Ramos (cell line): ENCODE results near the gene AGPAT3.

Experiments used
- in situ Hi-C: fragments of 300-500 bp; cut with MboI; formaldehyde crosslinking; loops from one replicate; pipeline ENCODE4 v1.14.3; 2022; ENCODE audit warnings: low sequenced_read_pairs; ENCODE audit not compliant: unreplicated experiment

Gene AGPAT3

DNA sequence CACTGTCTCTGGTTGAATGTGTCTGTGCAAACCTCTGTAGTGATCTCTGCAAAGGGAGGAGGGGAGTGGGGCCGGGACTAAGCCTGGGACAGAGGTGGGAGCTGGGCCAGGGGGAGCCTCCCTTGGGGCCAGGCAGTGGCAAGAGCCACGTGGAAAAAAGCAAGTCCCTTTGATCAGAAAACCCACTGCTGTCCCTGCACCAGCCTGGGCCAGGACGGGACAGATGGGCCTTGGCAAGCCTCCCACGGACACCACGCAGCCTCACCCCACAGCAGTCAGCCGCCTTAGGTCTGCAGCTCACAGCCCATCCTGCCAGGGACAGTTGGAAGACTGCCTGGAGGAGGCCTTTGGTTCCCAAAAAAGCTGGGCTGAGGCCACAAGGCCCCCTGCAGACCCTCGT, 135.3 kb downstream of the AGPAT3 start:
- in situ Hi-C loops, result no loop called here

DNA sequence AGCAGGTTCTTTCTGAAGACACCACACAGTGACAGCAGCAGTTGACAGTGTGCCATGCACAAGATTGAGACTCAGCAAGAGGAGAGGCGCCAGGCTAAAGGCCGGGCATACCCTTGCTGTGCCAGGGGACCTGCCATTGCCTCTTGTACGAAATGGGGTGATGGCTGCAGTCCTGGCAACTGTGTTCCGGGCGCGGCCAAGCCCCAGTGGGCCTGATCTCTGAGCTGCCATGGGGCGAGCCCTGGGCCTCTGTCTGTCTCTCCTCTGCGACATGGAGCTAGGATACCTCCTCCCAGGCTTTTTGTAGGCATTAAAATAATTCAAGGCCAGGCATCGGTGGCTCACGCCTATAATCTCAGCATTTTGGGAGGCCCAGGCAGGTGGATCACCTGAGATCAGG, 137.5 kb downstream of the AGPAT3 start:
- in situ Hi-C loops, result no loop called here

DNA sequence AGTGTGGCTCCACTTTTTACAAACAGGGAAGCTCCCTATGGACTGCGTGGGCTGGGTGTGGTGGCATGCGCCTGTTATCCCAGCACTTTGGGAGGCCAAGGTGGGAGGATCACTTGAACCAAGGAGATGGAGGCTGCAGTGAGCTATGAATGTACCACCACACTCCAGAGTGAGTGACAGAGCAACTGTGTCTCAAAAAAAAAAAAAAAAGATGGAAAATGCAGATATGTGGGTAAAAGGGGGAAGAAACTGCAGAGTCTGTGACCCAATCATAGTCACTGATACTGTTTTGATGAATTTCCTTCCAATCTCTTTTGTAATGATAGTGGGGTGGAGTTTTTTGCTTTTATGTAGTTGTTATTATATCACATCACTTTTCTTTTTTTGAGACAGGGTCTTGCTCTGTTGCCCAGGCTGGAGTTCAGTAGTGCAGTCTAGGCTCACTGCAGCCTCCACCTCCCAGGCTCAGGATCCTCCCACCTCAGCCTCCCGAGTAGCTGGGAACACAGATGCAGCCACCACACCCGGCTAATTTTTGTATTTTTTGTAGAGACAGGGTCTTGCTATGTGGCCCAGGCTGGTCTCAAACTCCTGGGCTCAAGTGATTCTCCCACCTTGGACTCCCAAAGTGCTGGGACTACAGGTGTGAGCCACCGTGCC, 138.4 kb downstream of the AGPAT3 start:
- in situ Hi-C loops, result no loop called here

DNA sequence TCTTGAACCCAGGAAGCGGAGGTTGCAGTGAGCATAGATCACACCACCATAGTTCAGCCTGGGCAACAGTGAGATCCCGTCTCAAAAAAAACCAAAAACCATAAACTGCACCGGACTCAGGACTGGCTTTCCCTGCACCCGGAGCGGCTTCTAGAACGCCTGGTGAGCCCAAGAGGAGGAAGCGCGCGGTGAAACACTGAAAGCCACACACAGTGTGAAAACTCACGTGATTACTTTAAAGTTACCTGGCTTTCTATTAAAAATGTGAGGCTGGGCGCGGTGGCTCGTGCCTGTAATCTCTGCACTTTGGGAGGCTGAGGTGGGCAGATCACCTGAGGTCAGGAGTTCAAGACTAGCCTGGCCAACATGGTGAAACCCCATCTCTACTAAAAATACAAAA, 140.0 kb downstream of the AGPAT3 start:
- in situ Hi-C loops, result no loop called here

DNA sequence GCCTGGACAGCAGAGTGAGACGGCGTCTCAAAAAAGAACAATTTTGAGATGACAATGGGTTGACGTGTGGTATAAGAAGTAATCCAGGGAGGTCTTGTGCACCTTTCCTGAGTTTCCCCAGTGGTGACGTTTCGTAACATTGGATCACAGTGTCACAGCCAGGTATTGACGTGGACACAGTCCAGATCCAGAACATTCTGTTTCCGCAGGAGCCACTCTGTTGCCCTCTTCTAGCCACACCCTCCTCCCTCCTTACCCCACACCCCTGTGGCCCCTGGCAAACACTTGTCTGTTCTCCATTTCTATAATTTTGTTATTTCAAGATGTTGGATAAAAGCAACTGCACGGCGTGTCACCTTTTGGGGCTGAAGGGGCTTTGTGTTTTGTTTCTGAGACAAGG, 140.6 kb downstream of the AGPAT3 start:
- in situ Hi-C loops, result no loop called here

DNA sequence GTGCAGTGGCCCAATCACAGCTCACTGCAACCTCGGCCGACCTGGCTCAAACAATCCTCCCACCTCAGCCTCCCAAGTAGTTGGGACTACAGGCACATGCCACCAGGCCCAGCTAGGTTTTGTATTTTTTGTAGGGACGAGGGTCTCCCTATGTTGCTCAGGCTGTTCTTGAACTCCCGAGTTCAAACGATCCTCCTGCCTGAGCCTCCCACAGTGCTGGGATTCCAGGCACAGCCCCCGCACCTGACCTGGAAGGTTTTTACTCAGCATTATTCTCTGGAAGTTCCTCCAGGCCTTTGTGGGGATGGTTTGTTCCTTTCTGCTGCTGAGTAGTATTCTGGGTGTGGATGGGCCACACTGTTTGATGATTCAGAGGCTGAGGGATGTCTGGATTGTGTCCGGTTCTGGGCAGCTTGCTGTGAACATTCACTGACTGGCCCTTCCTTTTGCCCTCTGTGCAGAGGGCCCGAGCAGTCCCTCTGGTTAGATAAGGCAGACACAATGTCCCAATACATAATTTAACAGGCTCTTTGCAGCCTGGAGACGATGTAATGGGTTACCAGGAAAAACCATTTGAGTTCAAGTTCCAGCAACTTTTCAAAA, 141.1 kb downstream of the AGPAT3 start:
- in situ Hi-C loops, result no loop called here

DNA sequence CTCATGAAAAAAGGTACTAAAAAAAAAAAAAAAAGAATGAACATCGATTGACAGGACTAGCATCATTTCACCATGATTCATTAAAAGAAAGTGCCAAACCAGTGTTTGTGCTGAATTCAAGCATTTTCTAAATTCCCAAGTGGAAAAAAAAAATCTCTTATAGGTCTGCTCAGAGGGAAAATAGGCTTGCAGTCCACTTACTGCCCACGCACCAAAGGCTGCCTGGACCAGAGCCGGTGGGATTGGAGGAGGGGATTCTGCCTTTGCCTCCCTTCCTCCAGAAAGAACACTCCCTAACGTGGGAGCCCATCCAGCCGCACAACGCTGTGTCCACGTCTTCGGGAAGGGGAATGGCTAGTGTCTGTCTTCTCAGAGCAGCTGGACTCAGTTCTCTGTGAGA, 141.6 kb downstream of the AGPAT3 start:
- in situ Hi-C loops, result no loop called here

DNA sequence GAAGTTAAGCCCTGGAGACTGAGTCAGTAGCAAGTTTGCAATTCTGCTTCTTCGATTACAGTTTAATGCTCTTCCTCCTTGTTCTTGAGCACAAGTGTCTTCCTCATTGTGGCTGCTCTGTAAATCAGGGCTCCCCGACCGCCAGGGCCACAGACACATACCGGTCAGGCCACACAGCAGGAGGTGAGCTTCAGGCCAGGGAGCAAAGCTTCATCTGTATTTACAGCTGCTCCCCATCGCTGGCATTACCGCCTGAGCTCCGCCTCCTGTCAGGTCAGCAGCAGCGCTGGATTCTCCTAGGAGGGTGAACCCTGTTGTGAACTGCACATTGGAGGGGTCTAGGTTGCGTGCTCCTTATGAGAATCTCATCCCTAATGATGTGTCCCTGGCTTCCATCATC, 145.4 kb downstream of the AGPAT3 start:
- in situ Hi-C loops, result loop anchor here (10.0 kb wide), 1 partner anchor 294 kb away; the partner anchor contains the start of gene PFKL

DNA sequence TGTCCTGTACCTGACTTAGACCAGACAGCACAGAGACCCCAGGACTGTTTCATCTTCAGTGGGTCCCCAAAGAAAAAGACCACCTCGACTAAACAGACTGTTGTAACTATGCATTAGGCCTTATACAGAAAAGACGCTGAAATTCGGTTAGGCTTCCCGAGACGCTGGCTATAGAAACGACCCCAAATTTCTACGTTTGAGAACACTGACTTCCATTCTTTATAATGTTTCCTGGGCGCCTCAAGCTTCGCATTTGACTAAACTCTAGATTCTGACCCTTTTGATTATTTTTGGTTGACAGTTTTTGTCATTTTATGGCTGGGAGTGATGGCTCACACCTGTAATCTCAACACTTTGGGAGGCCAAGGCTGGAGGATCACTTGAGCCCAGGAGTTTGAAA, 146.1 kb downstream of the AGPAT3 start:
- in situ Hi-C loops, result loop anchor here (10.0 kb wide), 1 partner anchor 294 kb away; the partner anchor contains the start of gene PFKL

DNA sequence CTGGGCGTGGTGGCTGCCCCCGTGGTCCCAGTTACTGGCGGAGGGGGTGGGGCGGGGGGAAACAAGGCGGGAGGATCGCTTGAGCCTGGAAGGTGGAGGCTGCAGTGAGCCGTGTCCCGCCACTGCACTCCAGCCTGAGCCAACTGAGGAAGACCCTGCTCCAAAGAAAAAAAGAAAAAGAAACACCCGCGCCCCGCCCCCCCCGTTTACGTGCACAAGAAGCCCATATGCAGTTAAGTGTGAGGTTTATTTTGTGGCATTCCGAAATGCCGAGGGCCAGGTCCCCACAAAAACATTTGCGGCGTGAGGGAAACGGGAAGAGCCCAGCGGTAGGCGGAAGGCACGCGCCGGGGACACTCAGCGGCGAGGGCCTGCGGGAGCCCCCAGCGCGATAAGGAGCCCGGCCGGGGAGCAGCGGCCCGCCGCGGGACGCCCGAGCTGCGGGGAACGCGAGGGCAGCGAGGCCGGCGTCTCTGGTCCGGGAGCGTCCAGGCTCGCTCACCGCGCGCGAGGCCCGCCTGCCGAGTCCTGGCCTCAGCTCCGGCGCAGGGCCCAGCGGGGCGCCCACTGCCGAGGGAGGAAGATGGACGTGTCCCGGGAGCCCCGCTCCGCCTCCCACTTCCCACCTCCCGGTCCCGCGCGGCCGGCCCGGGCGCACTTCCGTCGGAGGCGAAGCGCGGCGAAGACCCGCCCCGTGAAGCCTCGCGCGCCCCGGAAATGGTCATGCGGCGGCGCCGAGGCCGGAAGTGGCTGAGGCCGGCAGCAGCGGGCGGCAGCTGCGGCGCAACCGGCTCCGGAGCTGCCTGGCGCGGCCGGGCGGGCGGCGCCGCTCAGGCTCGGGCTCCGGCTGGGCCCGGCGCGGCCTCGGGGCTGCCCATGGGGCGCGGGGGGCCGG, 146.8 kb downstream of the AGPAT3 start, which contains the start of gene TRAPPC10:
Gene TRAPPC10 (plus strand): TSS at position 731 of the 895 bp plus-strand sequence. CDS start 185 bp downstream, outside the sequence.
- in situ Hi-C loops, result loop anchor here (10.0 kb wide), 1 partner anchor 293 kb away; the partner anchor contains the start of gene PFKL

DNA sequence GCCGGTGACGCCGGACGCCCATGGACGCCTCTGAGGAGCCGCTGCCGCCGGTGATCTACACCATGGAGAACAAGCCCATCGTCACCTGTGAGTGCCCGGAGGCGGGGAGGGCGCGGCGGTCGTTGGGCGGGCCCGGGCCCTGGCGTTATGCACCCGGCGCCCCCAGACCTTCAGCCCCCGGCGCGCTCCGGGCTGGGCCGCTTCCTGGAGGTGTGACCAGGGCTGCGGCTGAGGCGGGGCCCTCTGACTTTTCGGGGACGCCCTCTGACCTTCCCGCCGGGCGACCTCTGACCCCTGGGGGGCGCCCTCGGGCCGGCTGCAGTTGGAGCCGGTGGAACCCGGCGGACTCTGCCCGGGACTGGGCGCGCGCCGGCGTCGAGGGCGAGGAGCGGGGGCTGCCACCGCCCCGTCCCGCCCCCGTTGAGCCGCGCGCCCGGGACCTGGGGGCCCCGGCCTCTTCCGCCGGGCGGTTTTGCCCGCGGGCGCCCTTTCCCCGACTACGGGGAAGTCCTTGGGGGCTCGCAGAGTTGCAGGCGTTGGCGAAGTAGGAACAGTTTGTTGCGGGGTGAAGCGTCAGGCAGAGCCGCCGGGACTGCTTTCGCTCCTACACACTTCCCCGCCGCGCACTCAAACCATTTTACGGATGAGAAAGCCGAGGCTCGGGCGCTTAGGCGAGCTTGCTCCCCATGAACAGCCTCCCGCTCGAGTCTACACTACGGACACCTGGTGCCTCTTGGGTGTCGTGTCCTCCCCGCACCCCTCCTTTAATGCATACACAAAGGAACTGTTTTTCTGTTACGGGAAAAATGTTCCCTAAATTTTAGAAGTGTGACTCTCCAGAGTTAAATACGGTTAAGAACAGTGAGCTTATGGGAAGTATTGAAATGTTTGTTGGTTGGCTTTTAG, 147.7 kb downstream of the AGPAT3 start:
- in situ Hi-C loops, result loop anchor here (10.0 kb wide), 1 partner anchor 292 kb away; the partner anchor contains the start of gene PFKL

DNA sequence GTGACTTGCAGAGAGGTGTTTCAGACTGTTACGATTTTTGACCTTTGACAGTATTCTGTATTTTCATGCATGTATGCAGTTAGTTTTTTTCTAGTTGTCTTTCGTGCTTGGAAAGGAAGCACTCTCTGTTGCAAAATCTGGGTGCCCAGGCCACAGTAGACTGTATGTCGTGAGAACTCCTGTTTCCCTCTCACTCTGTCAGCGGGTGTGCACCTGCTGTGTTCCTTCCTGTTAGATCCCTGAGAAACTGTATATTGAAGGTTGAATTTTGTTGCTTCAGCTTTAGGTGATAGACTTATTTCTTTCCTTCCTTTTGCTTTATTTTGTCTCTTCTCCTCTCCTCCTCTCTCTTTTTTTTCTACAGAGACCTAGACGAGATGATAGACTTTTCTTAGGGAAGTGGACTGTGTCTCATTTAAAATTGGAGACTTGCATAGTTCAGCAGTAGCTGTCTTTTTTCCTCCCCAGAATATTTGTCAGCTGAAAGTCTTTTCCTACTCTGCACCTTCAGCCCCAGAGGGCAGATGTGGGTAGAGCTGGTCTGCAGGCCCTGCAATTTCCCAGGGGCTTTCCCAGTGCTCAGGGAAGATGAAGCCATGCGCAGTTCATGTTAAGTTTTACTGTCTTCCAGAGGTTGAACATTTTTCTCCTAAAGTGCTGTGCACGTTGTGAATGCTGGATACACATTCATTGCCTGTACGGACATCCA, 148.5 kb downstream of the AGPAT3 start:
- in situ Hi-C loops, result loop anchor here (10.0 kb wide), 1 partner anchor 291 kb away; the partner anchor contains the start of gene PFKL

DNA sequence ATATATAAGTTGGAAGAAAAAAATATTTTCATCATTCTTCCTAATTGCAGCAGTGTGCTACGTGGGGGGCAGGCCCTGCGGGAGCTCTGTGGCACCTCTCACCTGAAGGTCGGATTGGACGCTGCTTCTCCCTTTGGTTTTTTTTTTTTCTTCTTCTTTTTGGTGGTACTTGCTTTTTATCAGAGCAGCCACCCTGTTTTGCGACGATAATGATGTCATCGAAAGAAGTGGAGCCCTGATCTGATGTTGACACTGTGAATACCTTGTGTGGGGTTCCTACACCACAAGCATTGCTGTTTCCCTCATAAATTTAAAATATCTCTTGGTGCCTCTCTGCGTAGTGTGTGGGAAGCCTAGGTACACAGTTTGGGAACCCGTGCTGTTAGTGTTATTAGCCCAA, 152.6 kb downstream of the AGPAT3 start:
- in situ Hi-C loops, result loop anchor here (10.0 kb wide), 1 partner anchor 287 kb away; the partner anchor contains the start of gene PFKL

DNA sequence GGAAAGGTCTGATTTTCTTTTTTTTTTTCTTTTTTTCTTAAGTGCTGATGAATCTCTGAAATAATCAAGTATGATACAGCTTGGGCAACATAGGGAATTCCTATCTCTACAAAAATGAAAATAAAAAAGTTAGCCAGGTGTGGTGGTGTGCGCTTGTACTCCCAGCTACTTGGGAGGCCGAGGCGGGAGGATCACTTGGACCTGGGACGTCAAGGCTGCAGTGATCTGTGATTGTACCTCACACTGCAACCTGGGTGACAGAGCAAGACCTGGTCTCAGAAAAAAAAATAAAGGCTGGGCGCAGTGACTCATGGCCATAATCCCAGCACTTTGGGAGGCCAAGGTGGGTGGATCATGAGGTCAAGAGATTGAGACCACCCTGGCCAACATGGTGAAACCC, 153.1 kb downstream of the AGPAT3 start:
- in situ Hi-C loops, result loop anchor here (10.0 kb wide), 1 partner anchor 287 kb away; the partner anchor contains the start of gene PFKL

DNA sequence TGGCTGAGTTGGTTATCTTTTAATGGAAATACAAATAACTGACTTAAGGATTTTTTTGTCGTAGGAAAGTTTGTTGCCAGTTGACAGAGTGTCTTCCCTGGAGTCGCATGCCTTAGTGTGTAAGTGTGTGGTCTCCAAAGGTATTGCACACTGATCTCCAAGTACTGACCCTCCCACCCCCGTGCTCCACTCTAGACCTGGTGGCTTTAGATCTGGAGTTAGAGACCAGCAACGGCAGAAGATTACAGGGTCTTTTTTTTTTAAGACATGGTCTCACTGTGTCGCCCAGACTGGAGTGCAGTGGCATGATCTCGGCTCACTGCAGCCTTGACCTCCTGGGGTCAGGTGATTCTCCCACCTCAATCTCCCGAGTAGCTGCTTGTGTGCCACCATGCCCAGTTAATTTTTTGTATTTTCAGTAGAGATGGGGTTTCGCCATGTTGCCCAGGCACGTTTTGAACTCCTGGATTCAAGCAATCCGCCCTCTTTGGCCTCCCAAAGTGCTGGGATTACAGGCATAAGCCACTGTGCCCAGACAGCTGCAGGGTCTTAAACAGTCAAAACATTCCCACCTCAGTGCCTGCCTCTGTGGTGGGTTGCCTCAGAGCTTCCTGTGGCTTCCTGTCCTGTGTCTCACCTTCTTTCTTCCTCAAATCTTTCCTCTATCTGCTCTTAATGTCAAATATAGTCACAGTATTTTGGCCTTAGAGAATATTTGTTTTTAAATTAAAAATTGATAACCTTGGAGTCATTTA, 154.0 kb downstream of the AGPAT3 start:
- in situ Hi-C loops, result loop anchor here (10.0 kb wide), 1 partner anchor 286 kb away; the partner anchor contains the start of gene PFKL

DNA sequence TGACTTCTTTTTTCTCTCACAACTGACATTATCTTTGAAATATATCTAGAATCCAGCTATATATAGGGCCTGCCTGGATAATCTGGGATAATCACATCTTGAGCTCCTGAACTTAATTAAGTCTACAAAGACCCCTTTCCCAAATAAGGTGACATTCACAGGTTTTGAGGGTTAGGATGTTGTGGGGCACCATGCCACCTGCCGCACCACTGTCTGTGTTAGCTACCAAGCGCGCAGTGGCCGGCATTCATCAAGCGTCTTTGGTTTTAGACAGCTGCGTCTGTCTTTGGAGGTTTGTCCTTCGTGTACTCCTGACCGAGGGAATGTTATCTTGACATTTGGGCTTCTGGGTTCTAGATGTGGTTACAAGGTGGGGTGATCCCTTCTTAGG, 154.5 kb downstream of the AGPAT3 start:
- in situ Hi-C loops, result loop anchor here (10.0 kb wide), 1 partner anchor 285 kb away; the partner anchor contains the start of gene PFKL

DNA sequence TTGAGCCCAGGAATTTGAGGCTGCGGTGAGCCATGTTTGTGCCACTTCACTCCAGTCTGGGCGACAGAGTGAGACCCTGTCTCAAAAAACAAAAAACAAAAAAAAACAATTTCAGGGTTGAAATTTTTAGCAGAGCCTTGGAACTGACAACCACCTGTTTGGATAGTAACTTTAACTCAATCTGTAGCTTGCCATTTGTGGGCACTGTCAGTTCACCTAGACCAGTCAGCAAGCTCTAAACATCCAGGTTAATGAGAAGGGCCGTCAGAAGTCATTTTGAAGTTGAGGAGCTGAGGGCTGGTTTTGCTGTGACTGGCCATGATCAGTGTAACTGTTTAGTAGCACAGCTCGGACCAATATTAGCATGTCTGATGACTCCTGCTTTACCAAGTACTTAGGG, 155.5 kb downstream of the AGPAT3 start:
- in situ Hi-C loops, result no loop called here

DNA sequence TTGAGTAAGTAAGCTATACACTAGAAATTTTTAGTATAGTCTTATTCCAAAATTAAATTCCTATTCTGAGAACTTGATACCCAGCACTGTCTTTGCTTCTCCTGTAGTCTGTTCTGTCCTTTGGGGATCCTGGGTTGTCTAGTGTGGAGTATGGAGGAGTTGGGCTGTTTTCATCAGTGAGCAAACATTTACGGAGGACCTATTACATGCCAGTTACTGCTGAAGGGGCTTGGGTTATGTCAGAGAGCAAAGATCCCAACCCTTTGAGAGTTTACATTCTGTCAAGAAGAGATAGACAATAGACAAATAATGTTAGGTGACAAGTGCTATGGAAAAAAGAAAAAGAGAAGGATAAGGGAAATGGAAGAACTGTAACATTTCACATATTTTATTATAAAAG, 156.0 kb downstream of the AGPAT3 start:
- in situ Hi-C loops, result no loop called here
